HUES6 (cell line): ENCODE results near the gene ZBTB20.

Experiments
- H3K27ac ChIP-seq: 2 replicates; pipeline ENCODE4 v1.7.0; 2013; ENCODE audit warnings: low read depth, mild to moderate bottlenecking, low read length, inconsistent platforms
- H3K27me3 ChIP-seq: 2 replicates; pipeline ENCODE4 v1.6.1; 2013; ENCODE audit warnings: low read length; ENCODE audit not compliant: control insufficient read depth, insufficient read depth
- H3K36me3 ChIP-seq: 2 replicates; pipeline ENCODE4 v1.6.1; 2013; ENCODE audit warnings: low read length; ENCODE audit not compliant: control insufficient read depth, insufficient read depth
- H3K4me1 ChIP-seq: 2 replicates; pipeline ENCODE4 v1.6.1; 2013; ENCODE audit warnings: low read length; ENCODE audit not compliant: control insufficient read depth, insufficient read depth
- H3K4me3 ChIP-seq: 2 replicates; pipeline ENCODE4 v1.5.1; 2013; ENCODE audit warnings: low read depth, low read length
- H3K9ac ChIP-seq: one replicate; pipeline ENCODE4 v1.6.1; 2013; ENCODE audit warnings: mild to moderate bottlenecking, low read length
- H3K9me3 ChIP-seq: 2 replicates; pipeline ENCODE4 v1.6.1; 2013; ENCODE audit warnings: low read depth, low read length; ENCODE audit not compliant: control insufficient read depth, insufficient read depth

Gene ZBTB20

DNA sequence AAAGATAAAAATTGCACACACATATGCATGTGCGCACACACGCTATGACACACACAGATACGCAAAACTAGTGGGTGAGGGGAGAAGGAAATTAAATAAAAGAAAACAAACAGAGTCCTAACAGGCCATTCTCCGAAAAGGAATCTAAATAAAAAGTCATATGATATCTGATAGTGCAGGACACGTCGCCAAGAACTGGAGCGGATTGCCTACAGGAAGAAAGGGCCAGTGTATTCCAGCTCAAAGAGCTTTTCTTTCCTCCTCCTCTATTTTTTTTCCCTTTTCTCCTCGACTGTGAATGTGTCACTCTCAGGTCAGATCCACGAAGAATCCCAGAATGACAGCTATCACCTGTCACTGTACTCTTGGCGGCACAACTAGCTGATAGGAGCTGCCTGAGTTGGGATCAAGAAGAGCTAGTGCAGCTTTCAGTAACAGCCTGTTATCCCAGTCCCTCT is 695.5 kb downstream of the ZBTB20 start:
- no peak overlapping the region for H3K27ac ChIP-seq
- no peak overlapping the region for H3K9ac ChIP-seq

DNA sequence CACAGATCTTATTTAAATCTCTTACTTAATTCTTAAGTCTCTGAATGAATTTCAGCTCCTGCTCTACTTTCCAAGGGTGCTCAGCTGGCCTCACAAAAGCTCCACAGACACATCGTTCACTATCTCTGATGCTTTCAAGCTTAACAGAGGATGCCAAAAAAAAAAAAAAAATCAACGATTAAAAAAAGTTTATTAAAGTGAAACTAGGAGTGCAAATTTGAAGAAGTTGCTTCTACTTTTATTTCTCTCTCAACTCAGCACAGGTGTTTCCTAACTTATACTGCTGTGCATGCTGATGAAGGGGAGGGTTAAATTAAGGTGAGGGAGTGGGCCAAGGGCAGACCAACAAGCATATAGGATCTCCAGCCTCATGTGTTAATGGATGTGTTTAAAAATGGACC is 696.0 kb downstream of the ZBTB20 start:
- H3K36me3 ChIP-seq, result no peaks in the 10 kb centered on the region
- H3K9me3 ChIP-seq, result no peaks in the 10 kb centered on the region
- H3K4me1 ChIP-seq, result peaks cover 4% of the 10 kb centered on the region; the same call in 1 of the 2 replicates
- H3K27me3 ChIP-seq, result peaks cover 15% of the 10 kb centered on the region; the same call in 1 of the 2 replicates
- H3K9ac ChIP-seq, result no peak overlapping the region
- no peak overlapping the region for H3K4me3 ChIP-seq
- no peak overlapping the region for H3K27ac ChIP-seq

More for the DNA sequence above, 695.5 kb downstream of the ZBTB20 start:
- H3K9me3 ChIP-seq, result no peaks in the 10 kb centered on the region
- H3K36me3 ChIP-seq, result no peaks in the 10 kb centered on the region
- H3K4me1 ChIP-seq, result peaks cover 4% of the 10 kb centered on the region; the same call in 1 of the 2 replicates
- peaks cover 15% of the 10 kb centered on the region; the same call in 1 of the 2 replicates for H3K27me3 ChIP-seq
- no peak overlapping the region for H3K4me3 ChIP-seq

DNA sequence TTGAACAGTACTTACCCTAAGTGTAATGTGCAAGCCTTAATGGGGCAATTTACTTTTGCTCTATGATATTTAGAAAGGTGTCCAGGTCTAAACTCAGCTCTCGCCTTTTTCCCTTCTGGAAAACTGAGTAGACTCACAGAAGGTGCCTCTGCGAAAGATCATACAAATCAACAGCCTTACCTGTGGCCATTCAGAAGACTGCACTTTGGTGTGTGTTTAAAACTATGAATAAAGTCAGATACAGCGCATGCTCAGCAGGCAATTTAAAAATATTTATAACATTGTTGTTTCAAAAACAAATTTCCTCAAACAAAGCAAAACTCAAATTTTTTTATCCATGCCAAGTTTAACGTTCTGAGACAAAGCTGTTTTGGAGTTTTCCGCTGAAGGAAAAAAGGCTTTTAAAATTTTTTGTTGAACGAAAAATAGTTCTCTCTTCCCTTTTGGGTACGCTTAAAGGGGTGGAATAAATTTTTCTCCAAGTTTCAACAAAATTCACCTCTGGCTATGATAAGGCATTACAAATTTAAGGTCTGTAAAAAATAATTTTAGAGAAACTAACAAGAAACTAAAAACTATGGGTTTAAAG is 697.0 kb downstream of the ZBTB20 start:
- Histone ChIP-seq H3K4me1 (peaks cover 4% of the 10 kb centered on the region; the same call in 1 of the 2 replicates), H3K9me3 (no peaks in the 10 kb centered on the region), H3K36me3 (no peaks in the 10 kb centered on the region), H3K4me3 (no peak overlapping the region), H3K9ac (no peak overlapping the region), H3K27me3 (peaks cover 15% of the 10 kb centered on the region; the same call in 1 of the 2 replicates), H3K27ac (no peak overlapping the region)

DNA sequence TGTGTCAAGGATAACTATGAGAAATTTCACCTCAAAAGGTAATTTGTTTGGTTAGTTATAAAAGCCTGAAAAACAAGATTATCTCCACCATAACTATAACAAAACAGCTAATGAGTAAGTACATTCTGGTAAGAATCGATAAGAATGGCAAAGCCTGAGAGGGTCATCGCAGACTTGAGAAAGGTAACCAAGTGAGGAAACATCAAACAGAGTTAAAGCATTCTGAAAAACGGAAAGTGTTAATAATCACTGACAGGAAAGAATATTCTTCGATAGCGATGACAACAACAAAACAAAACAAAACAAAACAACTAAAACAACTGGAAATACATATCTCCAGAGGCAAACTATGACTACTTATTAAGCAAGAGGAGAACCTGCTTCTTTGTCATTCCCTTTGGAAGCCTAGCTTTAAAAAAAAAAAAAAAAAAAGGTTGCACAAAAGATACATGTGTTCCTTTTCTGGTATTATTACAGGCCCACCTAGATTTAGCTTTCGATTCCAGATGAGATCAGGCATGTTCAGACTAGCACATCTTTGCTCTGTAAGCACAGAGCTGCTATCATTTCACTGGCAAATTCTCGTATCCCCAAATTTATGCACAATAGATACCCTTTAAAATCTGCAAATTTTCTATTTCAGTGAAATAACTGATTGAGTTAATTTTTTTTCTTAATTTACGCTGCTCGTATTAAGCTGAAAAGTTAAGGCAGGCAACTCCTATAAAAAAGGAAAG is 697.6 kb downstream of the ZBTB20 start:
- Histone ChIP-seq H3K4me1 (peaks cover 4% of the 10 kb centered on the region; the same call in 1 of the 2 replicates), H3K36me3 (no peaks in the 10 kb centered on the region), H3K27ac (no peak overlapping the region), H3K9me3 (no peaks in the 10 kb centered on the region), H3K27me3 (peaks cover 12% of the 10 kb centered on the region; the same call in 1 of the 2 replicates), H3K4me3 (no peak overlapping the region), H3K9ac (no peak overlapping the region)

DNA sequence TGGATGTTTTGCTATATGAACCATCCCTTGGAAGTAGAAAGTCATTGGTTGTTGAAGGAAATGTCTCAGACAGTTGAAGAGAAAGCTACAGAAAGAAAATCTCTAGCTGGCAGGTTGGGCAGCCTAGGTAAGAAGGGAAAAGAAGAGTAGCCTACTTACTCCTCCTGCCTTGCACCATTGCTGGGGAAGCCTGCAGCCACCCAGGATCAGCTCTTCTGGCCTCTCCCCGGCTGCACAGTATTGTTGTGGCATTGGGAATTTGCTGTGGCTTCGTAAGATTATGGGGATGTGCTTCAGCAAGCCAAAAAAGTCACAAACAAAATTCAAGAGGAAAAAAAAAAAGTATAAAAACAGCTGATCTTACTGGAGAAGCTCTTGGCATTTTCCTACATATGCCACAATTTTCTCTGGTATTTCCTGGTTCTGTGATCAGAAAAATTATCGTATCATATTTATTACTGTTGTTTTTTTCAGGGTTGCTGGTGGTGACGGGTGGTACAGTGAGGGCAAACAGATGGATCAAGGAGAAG is 699.1 kb downstream of the ZBTB20 start:
- Histone ChIP-seq H3K27ac (no peak overlapping the region), H3K36me3 (no peaks in the 10 kb centered on the region), H3K4me1 (peaks cover 4% of the 10 kb centered on the region; the same call in 1 of the 2 replicates), H3K27me3 (0 out of 2 replicates have a peak, but pooled peaks cover under 1% of the 10 kb centered on the region), H3K9me3 (no peaks in the 10 kb centered on the region), H3K9ac (no peak overlapping the region), H3K4me3 (no peak overlapping the region)

DNA sequence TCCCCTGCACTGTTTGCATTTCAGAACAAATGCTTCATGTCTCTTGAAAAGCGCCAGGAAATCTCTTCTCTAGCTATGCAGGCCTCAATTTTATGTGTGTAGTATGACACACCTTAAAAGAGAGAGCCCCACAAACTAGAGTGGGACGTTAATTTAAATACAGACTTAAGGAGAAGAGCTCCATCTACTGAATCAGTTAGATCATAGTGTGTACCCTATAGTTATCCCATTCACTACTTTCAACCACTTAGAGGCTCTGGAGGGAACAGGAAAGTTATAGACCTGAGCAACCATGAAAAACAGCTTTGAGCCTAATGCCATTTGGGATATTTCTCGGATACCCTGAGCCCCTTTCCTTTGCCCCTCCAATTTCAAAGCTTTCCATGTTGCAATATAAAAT is 699.5 kb downstream of the ZBTB20 start:
- Histone ChIP-seq H3K9me3 (no peaks in the 10 kb centered on the region), H3K4me3 (no peak overlapping the region), H3K27ac (no peak overlapping the region), H3K27me3 (no peaks in the 10 kb centered on the region), H3K9ac (no peak overlapping the region), H3K36me3 (no peaks in the 10 kb centered on the region), H3K4me1 (peaks cover 4% of the 10 kb centered on the region; the same call in 1 of the 2 replicates)

DNA sequence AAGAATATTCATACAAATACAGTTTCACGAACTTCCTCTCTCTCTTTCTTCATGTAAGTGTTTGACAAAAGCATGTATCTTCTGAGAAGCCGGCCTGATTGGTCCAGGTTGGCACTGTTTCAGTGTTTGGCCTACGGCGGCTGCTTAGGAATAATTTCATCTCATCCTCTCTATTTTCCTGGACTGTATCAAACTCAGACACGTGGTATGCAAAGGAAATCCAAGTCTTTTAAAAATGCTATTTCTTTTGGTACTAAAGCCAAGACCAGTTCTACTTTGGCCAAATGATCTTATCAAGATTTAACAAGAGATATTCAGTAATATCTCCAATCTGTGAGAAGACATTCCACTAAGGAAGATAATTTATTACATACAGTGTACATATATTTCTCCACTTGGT is 700.5 kb downstream of the ZBTB20 start:
- no peaks in the 10 kb centered on the region for H3K27me3 ChIP-seq
- no peaks in the 10 kb centered on the region for H3K9me3 ChIP-seq
- H3K4me1 ChIP-seq, result peaks cover 4% of the 10 kb centered on the region; the same call in 1 of the 2 replicates
- H3K36me3 ChIP-seq, result no peaks in the 10 kb centered on the region
- H3K4me3 ChIP-seq, result no peak overlapping the region
- H3K9ac ChIP-seq, result no peak overlapping the region
- H3K27ac ChIP-seq, result no peak overlapping the region

DNA sequence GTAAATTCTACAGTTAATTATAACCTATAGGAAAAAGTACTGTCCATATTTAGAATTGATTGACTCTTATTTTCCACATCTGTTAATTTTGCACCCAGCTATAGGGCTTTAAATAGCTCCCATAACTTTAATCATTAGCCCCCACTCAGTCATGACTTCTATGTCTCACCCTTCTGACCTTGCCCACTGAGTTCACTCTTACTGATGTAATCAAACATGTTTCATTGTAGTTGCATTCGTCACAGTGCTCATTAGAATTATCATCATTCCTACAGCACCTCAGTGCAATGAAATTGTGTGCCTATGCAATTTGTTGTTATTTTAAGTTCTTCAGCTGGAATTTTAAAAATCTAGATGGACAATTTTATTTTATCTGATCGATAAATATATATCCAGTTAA is 701.9 kb downstream of the ZBTB20 start:
- H3K9ac ChIP-seq, result no peak overlapping the region
- no peaks in the 10 kb centered on the region for H3K36me3 ChIP-seq
- no peaks in the 10 kb centered on the region for H3K27me3 ChIP-seq

DNA sequence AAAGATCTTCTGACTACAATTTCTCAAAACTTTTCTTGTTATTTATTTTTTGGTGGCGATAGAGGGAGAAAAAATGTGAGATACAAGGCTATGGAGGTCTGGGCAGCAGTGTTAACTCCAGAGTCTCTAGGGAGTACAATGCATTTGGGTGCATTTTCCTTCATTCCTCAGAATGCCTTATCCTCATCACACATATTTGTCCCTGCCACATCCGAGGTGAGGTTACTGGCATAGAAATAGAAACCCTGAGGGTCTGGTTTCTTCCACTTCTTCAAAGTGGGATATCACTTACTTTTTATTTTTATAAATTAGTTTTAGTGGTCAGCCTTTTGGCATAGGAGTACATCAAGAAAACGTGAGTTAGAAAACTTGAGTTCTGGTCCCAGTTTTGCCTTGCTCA is 702.9 kb downstream of the ZBTB20 start:
- H3K27ac ChIP-seq, result no peak overlapping the region

More for the DNA sequence above, 701.9 kb downstream of the ZBTB20 start:
- H3K4me1 ChIP-seq, result peaks cover 4% of the 10 kb centered on the region; the same call in 1 of the 2 replicates
- no peak overlapping the region for H3K27ac ChIP-seq
- no peak overlapping the region for H3K4me3 ChIP-seq
- H3K9me3 ChIP-seq, result no peaks in the 10 kb centered on the region

DNA sequence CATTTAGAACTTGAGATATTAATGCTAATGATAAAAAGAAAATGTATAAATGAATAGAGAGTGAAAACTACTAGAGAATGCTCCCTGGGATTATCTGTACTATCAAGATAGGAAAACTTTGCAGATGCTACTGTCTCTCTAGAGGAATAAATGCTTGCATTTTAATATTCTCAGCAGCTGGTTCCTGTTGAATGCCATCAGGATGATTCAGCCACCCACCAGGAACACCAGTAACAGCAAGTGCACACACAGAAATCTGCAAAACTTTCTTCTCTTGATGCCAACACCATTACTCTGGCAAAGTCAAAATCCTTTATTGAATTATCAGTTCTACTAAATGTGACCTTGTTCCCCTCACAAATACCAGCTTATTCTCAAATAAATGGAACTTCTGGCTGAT is 704.8 kb downstream of the ZBTB20 start:
- H3K36me3 ChIP-seq, result no peaks in the 10 kb centered on the region
- H3K9me3 ChIP-seq, result no peaks in the 10 kb centered on the region
- no peak overlapping the region for H3K27ac ChIP-seq
- H3K4me3 ChIP-seq, result no peak overlapping the region
- H3K9ac ChIP-seq, result no peak overlapping the region
- H3K27me3 ChIP-seq, result no peaks in the 10 kb centered on the region
- H3K4me1 ChIP-seq, result no peaks in the 10 kb centered on the region

More for the DNA sequence above, 702.9 kb downstream of the ZBTB20 start:
- Histone ChIP-seq H3K27me3 (no peaks in the 10 kb centered on the region), H3K36me3 (no peaks in the 10 kb centered on the region), H3K4me1 (no peaks in the 10 kb centered on the region), H3K9me3 (no peaks in the 10 kb centered on the region), H3K9ac (no peak overlapping the region), H3K4me3 (no peak overlapping the region)

DNA sequence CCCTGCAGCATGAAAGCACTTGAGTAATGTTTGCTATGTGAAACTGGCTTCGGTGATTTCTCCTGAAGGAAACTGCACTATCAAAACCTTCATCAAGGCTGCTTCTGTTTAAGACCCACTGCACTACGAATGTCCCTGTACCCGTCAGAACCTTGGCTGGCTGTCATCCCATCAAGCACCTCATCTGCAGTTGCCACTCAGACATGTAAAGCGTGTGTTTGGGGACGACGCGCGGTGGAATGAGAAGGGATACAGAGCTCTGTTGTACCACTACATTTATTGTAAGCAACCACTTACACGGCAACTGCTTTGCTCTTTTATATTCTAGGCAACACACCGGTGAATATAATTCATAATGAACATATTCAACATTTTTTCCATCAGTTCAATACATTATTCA is 705.7 kb downstream of the ZBTB20 start:
- Histone ChIP-seq H3K4me3 (no peak overlapping the region), H3K36me3 (no peaks in the 10 kb centered on the region), H3K4me1 (no peaks in the 10 kb centered on the region), H3K9me3 (no peaks in the 10 kb centered on the region), H3K27ac (no peak overlapping the region), H3K9ac (no peak overlapping the region), H3K27me3 (no peaks in the 10 kb centered on the region)
